ENCODE data around the gene GATAD2B.

The GATAD2B gene

DNA sequence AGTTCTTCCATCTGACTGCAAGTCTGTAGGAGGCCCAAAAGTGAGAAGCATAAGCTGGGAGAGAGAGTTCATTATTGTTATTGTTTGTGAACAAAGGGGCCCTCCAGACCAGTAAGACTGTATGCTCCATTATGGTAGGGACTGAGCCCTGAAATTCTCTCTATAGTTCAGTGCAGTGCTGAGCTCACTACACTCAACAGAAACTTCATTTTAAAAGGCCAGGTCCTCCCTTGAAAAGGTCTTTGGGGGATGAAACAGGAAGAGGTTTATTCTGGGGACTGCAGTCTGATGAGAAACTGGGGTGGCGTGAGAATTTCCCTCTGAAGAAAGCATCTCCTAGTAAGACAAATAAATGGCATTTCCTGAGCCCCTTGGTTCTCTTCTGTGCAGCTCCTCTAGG is 5.5 kb upstream of the GATAD2B start:
- no peaks in the 10 kb centered on the region for H3K4me1 ChIP-seq (ENCODE audit: insufficient read depth, low read length, poor library complexity, severe bottlenecking)
- TF ChIP-seq, protein P1, sequence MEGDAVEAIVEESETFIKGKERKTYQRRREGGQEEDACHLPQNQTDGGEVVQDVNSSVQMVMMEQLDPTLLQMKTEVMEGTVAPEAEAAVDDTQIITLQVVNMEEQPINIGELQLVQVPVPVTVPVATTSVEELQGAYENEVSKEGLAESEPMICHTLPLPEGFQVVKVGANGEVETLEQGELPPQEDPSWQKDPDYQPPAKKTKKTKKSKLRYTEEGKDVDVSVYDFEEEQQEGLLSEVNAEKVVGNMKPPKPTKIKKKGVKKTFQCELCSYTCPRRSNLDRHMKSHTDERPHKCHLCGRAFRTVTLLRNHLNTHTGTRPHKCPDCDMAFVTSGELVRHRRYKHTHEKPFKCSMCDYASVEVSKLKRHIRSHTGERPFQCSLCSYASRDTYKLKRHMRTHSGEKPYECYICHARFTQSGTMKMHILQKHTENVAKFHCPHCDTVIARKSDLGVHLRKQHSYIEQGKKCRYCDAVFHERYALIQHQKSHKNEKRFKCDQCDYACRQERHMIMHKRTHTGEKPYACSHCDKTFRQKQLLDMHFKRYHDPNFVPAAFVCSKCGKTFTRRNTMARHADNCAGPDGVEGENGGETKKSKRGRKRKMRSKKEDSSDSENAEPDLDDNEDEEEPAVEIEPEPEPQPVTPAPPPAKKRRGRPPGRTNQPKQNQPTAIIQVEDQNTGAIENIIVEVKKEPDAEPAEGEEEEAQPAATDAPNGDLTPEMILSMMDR (conservative IDR thresholded peaks at IDR 0.05; ENCODE audit: low read length), result no peak
- TF ChIP-seq EZH2phosphoT487 (IDR thresholded peaks at IDR 0.05; ENCODE audit: borderline replicate concordance), result no peak
- H4K20me1 ChIP-seq (ENCODE audit: insufficient read depth, low read length, poor library complexity, severe bottlenecking), result no peaks in the 10 kb centered on the region

DNA sequence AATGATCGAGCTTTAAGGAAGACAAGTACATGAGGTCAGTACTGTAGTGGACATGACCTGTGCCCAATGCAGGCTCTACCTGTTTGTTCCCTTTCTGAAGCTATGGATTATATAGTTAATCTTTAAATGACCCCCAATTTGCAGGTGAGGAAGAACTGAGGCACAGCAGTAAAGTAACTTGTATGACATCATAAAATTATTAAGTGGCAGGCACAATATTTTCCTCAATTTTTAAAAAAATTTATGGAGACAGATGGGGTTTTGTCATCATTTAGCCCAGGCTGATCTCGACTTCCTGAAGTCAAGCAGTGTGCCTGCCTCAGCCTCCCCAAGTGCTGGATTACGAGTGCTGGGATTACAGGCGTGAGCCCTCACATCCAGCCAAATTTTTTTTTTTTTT is 3.6 kb upstream of the GATAD2B start:
- Histone ChIP-seq H3K9ac (ENCODE audit: low read depth, low read length, poor library complexity, severe bottlenecking) (no peak overlapping the region), H3K79me2 (ENCODE audit: insufficient read depth, low read length) (peaks cover 17% of the 10 kb centered on the region), H3F3A (ENCODE audit: low read depth) (no peaks in the 10 kb centered on the region), H4K20me1 (ENCODE audit: insufficient read depth, low read length, poor library complexity, severe bottlenecking) (peaks cover 7% of the 10 kb centered on the region), H3K4me3 (ENCODE audit: low read length, poor library complexity, severe bottlenecking) (no peak overlapping the region), H3K27me3 (ENCODE audit: insufficient read depth, low read length, poor library complexity, severe bottlenecking) (no peaks in the 10 kb centered on the region), H3K4me2 (ENCODE audit: low read depth, low read length, poor library complexity, severe bottlenecking) (no peak overlapping the region), H3K9me3 (ENCODE audit: insufficient read depth, low read depth, low read length) (no peaks in the 10 kb centered on the region), H3K4me1 (ENCODE audit: insufficient read depth, low read length, poor library complexity, severe bottlenecking) (peaks cover 1% of the 10 kb centered on the region), H3K9me2 (replicated peaks; ENCODE audit: low read depth, low read length) (no peaks in the 10 kb centered on the region), H2AFZ (ENCODE audit: low read length) (no peak overlapping the region), H3K36me3 (ENCODE audit: insufficient read depth, low read length) (peaks cover 3% of the 10 kb centered on the region; the same call in 1 of the 2 replicates)
- no peak for TF ChIP-seq EZH2phosphoT487 (IDR thresholded peaks at IDR 0.05; ENCODE audit: borderline replicate concordance)
- TF ChIP-seq, protein P1 (conservative IDR thresholded peaks at IDR 0.05; ENCODE audit: low read length), result no peak

More for the DNA sequence above, 5.5 kb upstream of the GATAD2B start:
- no peaks in the 10 kb centered on the region for H3K27me3 ChIP-seq (ENCODE audit: insufficient read depth, low read length, poor library complexity, severe bottlenecking)
- H3K9ac ChIP-seq (ENCODE audit: low read depth, low read length, poor library complexity, severe bottlenecking), result no peak overlapping the region
- H3K79me2 ChIP-seq (ENCODE audit: insufficient read depth, low read length), result peaks cover 8% of the 10 kb centered on the region; the same call in 1 of the 2 replicates
- H3K4me2 ChIP-seq (ENCODE audit: low read depth, low read length, poor library complexity, severe bottlenecking), result no peak overlapping the region
- H3K36me3 ChIP-seq (ENCODE audit: insufficient read depth, low read length), result peaks cover 12% of the 10 kb centered on the region; the same call in 1 of the 2 replicates
- no peaks in the 10 kb centered on the region for H3K9me3 ChIP-seq (ENCODE audit: insufficient read depth, low read depth, low read length)
- no peaks in the 10 kb centered on the region for H3K9me2 ChIP-seq (replicated peaks; ENCODE audit: low read depth, low read length)
- no peak overlapping the region for H2AFZ ChIP-seq (ENCODE audit: low read length)
- H3K4me3 ChIP-seq (ENCODE audit: low read length, poor library complexity, severe bottlenecking), result no peak overlapping the region
- no peaks in the 10 kb centered on the region for H3F3A ChIP-seq (ENCODE audit: low read depth)

GRCh38 chr1:153922076-153922971 is 448 bp downstream of the GATAD2B start:
- H3K79me2 ChIP-seq (ENCODE audit: insufficient read depth, low read length), result peaks cover 58% of the 10 kb centered on the region
- H3K4me3 ChIP-seq (ENCODE audit: low read length, poor library complexity, severe bottlenecking), result peak overlapping the region; percentile 97
- peaks cover 46% of the 10 kb centered on the region for H4K20me1 ChIP-seq (ENCODE audit: insufficient read depth, low read length, poor library complexity, severe bottlenecking)
- no peaks in the 10 kb centered on the region for H3F3A ChIP-seq (ENCODE audit: low read depth)
- no peaks in the 10 kb centered on the region for H3K9me2 ChIP-seq (replicated peaks; ENCODE audit: low read depth, low read length)
- peak overlapping the region; percentile 94 for H3K4me2 ChIP-seq (ENCODE audit: low read depth, low read length, poor library complexity, severe bottlenecking)
- peaks cover 36% of the 10 kb centered on the region for H3K4me1 ChIP-seq (ENCODE audit: insufficient read depth, low read length, poor library complexity, severe bottlenecking)
- H2AFZ ChIP-seq (ENCODE audit: low read length), result peak overlapping the region; percentile 59; the same call in 1 of the 2 replicates
- H3K36me3 ChIP-seq (ENCODE audit: insufficient read depth, low read length), result peaks cover 4% of the 10 kb centered on the region; the same call in 1 of the 2 replicates
- TF ChIP-seq, protein P1 (conservative IDR thresholded peaks at IDR 0.05; ENCODE audit: low read length), result peak; percentile 30; the same call in 1 of the 2 replicates
- no peak for TF ChIP-seq EZH2phosphoT487 (IDR thresholded peaks at IDR 0.05; ENCODE audit: borderline replicate concordance)
- no peaks in the 10 kb centered on the region for H3K27me3 ChIP-seq (ENCODE audit: insufficient read depth, low read length, poor library complexity, severe bottlenecking)
- no peaks in the 10 kb centered on the region for H3K9me3 ChIP-seq (ENCODE audit: insufficient read depth, low read depth, low read length)
- H3K9ac ChIP-seq (ENCODE audit: low read depth, low read length, poor library complexity, severe bottlenecking), result peak overlapping the region; percentile 96

Measured in Loucy (cell line).